GM18907 (cell line): ENCODE results near the gene TTC34.
"Not testable (repeated sequence)": the region's sequence is repeated elsewhere in the genome, so short reads cannot be mapped to it uniquely, and the experiment has no call there.

ENCODE experiments used
- ATAC-seq: cut with Tn5 transposase; IDR thresholded peaks from one replicate; pipeline ENCODE4 v1.9.1; 2021; ENCODE audit warnings: mild to moderate bottlenecking, moderate library complexity; ENCODE audit not compliant: unreplicated experiment

TTC34 gene

DNA sequence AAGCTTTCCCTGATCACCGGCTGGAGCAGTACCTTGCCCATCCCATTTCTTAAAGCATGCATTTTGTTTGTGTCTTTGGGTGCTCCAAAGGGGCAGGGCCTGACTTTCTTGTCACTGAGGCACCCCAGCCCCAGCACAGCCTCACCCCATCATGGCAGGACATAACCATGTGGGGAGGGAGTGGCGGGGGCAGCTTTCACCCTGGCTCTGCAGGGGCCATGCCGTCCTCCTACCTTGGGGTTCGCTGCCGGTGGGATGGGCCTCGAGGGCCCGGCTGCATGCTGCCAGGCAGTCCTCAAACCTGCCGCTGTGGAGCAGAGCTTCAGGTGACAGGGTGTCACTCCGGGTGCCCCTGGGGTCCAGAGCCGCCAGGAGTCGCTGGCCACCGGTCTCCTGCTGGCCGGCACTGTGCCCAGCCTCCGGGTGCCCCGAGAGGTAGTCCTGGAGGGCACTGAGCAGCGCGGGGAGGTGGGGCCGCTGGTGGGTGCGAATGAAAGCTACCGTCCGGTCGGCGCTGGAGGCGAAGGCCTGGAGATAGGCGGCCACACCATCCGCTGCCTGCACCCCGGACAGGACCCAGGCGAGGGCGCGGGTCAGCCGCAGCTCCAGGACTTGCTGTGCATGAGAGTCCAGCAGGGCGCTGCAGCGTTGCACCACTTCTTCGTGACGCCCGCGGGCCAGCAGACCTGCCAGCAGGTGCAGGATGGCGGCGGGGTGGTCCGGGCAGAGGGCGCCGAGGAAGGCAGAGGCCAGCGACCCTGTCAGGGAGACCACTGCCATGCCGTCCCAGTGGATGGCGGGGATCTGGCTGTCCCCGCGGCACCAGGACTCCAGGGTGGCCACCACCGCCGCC is 1.5 kb downstream of the TTC34 start:
- ATAC-seq = no peak

DNA sequence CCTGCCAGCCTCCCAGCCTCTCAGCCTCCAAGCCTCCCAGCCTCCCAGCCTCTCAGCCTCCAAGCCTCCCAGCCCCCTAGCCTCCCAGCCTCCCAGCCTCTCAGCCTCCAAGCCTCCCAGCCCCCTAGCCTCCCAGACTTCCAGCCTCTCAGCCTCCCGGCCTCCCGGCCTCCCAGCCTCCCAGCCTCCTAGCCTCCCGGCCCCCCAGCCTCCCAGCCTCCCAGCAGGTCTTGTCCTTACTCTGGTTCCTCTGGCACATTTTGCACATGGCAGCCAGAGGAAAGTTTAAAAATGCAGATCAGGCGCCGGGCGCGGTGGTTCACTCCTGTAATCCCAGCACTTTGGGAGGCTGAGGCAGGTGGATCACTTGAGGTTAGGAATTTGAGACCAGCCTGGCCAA is 2.5 kb downstream of the TTC34 start:
- not testable (repeated sequence) for ATAC-seq

DNA sequence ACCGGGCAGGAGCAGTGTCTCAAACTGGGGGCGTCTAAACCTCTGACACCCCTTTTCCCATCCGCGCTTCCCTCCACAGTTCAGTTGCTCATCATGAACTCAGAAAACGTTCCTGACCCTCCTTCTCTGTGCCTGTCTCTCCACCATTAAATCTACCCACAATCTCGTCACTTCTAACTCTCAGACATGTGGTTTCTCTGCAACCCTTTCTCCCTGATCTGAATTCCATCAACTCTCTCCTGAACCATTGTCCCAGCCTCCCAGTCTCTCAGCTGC is 3.8 kb downstream of the TTC34 start:
- no peak for ATAC-seq

DNA sequence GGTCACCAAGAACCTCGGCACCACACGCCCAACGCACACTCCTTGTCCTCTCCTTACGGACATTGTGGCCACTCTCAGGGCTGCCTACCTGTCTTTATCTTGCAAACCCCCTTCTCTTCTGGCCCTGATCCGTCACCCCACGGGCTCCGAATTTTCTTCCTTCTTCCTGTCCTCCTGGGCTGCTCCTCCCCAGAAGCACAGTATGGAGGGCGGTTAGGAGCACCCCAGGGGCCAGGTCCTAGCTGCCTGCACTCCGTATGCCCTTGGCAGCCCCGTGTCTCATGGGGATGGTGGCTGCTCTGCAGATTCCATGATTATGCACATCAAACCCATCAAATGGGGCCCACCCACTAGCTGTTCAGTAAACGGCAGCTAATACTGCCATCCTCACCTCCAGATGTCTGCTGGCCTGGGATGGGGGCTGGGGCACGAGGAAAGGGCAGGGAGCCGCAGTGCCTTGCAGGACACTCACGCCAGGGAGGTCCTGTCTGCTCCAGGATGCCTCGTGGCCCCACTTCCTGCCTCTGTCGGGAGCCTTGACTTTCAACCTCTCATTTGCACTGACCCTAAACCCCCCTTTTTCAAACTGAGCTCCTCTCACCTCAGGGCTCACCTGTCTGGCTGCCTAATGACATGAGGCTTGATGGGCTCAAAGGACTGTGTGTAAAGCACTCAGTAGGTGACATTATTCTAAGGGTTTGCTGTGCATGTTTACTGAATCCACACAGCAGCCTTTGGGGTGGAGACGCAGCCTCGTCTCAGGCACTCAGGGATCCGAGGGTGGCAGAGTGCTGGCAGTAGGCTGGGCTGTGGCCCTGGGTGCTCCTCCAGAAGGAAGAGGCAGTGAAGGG is 4.4 kb downstream of the TTC34 start:
- no peak for ATAC-seq

DNA sequence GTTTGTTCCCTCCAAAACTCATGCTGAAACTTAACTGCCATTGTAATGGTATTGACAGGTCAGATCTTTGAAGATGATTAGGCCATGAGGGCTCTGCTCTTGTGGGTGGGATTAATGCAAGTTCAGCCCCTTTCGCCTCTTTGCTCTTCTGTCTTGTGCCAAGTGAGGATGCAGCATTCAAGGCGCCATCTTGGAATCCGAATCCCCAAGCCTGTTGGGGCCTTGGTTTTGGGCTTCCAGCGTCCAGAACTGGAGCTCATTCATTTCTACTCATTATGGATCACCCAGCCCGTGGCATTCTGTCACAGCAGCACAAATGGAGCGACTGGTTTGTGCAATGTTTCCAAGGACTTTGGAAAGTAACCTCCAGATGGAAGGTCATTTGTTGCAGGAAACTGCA is 5.6 kb downstream of the TTC34 start:
- no peak for ATAC-seq

DNA sequence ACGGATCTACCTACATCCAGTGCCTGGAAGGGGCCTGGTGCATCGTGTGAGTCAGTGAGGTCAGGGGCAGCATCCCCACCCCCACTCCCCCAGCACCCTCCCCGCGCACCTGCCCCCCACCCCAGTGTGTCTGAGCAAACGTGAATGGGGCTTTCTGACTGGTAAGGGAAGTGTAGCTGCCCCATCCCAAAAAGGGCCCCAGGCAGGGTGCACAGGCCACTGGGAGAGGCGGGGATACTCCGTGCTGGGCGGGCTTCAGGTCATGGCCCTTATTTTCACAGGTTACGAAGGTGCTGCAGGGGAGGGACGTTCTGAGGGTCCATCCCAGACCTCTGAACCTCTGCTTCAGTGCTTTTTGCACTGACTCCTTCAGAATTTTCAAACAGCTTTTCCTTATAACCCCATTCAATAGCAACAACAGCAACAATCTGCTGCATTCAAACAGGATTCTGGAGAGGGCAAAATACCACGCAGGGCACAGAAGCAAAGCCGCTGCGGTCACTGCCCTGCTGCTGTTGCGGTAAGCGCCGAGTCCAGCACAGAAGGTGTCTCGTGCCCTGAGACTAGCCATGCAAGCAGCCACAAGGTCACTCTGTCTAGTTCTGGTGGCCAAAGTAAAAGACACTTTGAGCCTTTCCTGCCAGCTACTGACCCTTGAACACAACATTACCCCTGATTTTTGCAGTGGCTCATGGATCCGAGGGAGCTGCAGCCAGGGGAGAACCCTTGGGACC is 10.3 kb downstream of the TTC34 start:
- no peak for ATAC-seq

DNA sequence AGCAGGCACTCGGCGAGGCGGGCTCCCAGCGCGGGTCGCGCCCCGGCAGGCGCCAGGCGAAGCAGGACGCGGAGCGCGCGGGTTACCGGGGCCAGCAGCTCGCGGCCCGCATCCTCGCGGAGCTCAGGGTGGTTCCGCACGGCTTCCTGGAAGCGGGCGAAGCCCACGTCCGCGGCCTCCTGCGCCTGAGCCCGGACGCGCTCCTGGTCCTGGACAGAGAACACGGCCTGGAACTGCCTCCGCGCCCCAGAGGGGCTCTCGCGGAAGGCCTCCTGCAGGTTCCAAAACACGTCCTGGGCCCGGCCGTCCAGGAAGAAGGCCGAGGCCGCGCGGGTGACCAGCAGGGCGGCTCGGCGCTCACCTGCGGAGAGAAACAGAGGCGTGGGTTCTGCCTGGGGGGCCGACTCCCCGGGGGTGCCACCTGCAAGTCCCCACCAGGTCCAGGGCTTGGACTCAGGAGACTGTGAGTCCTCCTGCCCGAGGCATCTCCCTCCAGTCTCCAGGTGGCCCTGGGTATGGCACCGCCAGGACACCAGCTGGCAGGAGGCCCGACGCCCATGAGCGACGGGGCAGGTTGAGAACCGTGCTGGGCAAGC is 11.4 kb downstream of the TTC34 start:
- ATAC-seq = no peak

DNA sequence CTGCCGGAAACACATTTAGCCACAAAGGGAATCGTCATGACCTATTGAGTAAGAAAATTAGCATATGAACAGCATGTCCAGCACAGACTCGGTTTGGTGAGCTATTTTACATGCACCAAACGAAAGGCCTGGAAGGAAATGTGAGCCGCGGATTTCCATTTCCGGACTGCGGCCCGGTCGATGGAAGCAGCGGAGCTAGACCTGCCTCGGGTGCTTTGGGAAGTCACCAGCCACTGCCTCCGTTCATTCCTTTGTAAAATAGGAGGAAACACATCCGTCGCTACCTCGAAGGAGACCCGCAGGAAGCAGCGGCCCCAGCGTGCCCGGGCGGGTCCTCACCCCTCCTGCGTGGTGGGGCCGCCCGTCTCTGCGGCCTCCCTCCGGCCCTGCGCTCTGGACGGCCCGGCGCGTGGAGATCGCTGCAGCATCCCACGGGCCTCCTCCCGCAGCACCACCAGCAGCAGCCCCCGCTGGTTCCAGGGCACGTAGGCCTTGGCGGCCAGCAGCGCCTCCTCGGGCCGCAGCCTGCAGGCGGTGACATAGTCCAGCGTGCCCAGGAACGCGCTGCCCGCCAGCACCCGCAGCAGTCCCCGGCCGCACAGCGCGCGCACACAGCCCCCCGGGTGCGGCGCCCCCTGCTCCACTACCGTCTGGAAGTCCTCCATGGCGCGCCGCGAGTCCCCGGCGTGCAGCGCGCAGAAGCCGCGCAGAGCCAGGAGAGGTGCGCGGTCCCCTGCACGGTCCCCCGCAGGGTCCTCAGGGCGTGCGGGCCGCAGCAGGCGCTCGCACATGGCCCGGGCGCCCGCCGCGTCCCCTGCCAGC is 12.1 kb downstream of the TTC34 start:
- ATAC-seq = no peak

DNA sequence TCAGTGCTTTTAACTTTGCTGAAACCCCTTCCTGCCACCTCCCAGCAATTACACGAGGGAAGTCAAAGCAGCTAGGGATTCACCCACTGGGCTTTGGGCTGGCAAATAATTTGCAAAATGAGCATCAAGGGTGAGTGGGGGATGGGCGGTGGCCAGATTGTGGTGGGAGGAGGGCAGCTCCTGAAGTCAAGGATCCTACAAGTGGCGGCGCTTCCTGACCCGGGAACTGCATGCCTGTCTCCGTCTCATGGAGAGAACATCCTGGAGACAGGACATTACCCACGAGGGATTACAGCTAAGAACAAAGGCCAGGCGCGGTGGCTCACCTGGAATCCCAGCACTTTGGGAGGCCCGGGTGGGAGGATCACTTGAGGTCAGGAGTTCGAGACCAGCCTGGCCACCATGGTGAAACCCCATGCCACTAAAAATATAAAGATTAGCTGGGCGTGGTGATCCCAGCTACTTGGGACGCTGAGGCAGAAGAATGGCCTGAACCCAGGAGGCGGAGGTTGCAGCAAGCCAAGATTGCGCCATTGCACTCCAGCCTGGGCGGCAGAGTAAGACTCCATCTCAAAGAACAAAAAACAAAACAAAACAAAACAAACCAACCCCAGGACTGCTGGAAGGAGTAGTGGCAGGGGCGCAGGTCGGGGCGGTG is 12.9 kb downstream of the TTC34 start:
- no peak for ATAC-seq

DNA sequence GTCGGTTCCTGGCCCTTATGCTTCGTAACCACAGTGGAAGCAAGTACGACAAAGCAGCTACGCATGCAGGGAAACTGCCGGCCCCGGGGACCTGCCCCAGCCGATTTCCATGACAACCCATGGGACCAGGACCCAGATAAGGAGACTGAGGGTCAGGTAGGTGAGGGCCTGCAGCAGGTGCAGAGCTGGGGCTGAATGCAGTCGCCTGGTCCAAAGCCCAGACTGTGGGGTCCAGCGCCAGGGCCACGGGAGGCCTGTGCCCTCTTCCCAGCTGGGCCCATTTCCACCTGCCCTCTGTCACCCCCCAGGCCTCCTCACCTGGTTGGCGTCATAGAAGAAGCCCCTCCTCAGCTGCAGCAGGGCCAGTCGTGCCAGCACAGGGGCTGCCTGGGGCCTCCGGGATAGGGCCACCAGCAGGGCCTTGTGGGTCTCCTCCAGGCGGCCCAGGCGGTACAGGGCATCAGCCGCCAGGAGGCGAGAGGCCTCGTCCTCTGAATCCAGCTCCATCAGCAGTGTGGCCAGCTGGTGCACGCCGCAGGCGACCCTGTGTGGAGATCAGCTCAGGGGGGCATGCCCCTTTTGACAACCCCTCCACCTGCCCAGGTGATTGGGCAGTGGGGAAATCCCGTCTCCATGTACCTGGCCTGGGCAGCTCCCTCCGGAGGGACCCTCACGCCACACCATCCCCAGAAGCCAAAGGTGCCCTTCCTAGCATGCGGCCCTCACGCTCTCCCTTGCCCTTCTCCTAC is 14.2 kb downstream of the TTC34 start:
- no peak for ATAC-seq

DNA sequence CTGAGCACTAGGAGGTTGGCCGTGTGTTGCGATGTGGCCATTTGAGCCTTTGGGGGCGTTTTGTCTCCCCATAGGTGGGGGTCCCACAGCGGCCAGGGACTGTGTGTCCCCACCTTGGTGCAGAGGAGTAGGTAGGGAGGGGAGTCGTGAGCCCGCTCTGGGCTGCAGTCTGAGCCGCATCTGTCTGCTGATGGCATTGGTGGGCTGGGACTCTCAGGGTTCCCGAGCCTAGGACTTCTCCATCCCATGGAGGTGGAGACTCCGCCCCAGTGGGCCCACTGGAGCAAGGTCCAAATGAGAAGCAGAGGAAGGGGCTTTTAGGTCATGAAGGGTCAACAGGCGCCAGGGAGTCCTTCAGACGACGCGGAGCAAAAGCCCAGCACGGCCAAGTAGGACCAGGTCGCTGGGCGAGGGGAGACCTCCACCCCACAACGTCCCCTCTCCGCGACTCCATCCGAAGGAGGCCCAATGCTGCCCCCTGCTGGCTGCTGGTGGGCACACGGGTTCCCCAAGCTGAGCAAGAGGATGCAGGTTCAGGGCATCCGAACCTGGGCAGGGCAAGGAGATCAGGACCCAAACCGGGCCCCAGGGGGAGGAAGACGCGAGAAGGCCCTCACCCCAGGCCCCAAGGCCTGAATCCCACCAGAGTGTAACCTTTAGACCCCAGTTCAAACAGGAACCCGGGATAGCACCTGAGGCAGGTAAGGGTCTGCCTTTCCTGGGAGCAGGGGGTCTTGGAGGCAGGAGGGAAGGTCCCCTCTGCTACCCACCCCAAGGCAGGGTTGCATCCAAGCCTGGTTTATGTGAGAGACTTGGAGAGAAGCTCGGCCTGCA is 14.9 kb downstream of the TTC34 start:
- ATAC-seq = no peak

DNA sequence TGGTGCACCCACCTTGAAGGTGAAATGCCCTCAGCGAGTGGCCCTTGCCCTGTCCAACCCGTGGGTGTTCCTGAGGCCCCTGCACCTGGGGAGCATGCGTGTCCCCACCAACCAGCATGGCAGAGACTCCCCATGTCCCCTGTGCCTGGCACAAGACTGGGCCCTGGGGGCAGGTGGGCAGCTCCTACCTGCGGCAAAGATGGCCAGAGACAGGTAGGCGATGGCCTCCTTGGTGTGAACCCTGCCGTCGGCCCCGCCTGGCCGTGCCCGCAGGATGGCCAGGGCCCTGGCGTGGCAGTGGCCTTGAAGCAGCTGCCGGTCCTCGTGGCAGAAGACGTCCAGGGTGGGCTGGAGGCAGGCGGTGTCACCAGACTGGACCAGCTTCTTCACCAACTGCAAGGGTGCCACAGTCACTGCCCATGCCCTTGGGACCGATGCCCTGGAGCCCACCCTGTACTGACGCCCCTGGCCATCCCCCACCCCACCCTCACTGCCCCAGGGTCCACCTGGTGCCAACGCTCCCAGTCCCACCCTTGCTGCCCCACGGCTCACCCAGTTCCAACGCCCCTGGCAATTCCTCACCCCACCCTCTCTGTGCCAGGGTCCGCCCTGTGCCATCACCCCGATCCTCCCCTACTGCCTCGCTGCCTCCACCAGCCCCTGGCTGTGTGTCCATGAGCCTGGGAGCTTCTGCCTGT is 15.7 kb downstream of the TTC34 start:
- no peak for ATAC-seq

DNA sequence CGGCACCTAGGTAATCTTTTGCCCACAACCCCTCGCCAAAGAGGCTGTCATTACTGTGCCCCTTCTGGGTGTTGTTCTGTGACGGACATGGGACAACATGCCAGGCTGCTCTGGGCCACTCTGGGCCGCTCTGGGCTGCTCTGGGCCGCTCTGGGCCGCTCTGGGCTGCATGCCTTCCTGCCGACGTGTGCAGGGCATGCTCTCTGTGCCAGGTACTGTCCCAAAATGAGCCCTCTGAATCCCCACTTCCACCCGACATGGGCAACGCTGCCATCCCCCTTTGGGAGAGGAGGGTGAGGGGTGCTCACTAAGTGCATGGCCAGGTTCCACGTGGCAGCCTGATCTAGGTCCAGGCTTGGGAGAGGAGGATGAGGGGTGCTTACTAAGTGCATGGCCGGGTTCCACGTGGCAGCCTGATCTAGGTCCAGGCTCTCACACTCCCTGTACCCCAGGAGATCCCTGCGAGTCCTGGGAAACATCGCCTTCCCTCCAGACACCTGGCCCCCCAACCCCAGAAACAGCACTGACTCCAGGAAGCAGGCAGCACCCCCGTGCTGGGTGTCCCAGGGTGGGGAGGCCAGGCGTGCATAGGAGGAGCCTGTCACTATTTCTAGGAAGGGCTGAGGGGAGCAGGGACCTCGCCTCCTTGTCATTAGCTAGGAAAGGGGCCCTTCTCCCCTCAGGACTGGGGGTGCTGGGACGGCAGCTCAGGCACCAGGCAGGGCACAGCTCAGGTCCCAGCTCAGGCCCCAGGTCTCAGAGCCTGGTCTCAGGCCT is 16.5 kb downstream of the TTC34 start:
- no peak for ATAC-seq

DNA sequence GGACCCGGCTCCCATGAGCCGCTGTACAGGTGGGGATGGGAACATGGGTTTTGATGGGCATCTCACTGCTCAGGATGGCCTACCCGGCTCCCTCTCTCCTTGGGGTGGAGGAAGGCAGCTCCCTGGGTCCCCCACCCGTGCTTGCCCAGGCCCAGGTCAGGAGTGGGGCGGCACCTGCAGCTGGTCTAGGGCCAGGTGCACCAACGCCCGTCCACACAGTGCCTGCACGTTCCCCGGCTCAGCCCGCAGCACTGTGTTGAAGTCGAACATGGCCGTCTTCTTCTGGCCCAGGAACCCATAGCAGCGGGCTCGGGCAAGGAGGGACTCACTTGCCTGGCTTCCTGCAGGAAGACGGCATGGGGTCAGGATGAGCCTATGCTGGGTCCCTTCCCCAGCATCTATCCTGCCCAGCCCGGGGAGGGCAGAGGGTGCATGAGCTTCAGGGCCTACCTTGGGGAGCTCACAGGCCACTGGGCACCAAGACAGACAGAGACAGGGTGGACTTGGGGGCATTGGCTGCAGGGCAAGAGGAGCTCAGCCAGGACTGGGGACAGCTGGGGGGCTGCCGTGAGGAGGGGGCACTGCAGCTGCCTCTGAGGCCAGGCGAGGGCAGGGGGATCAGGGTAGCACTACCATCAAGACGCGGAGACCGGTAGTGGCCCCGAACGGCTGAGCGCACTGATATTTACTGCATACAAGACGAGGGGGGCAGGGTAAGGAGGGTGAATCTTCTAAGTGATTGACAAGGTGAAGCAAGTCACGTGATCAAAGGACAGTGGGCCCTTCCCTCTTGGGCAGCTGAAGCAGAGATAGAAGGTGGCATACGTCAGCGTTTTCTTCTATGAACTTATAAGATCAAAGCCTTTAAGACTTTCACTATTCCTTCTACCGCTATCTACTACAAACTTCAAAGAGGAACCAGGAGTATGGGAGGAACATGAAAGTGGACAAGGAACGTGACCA is 17.8 kb downstream of the TTC34 start:
- ATAC-seq = no peak

DNA sequence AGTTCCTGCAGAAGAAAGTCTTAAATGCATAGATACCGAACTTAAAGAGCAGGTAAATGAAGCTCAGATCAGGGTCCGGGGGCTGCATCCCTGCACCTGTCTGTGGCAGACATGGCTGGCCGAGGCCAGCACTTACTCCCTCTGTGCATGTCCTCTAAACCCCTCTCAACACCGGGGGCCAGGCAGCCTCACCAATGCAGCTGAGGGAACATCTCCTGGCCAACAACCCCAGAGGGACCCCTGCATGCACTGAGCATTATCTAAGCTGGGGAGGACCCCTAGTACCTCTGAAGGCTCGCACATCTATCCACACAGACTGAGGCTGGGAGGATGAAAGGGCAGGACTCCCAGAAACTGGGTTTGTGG is 18.4 kb downstream of the TTC34 start:
- no peak for ATAC-seq

DNA sequence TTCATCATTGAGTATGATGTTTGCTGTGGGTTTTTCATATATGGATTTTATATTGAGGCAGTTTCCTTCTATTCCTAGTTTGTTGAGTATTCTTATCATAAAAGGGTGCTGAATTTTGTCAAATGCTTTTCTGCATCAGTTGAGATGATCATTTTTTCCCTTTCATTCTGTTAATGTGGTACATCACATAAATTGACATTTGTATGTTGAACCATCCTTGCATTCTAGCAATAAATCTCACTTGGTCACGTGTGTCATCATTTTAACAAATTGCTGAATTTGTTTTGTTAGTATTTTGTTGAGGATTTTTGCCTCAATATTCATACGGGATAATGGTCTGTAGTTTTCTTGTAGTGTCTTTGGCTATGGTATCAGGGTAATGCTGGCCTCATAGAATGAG is 19.9 kb downstream of the TTC34 start:
- no peak for ATAC-seq
